Hepatocyte (in vitro differentiated cells): Measurements from ENCODE around the gene EHD2. TPM values are rescaled to one million over a fixed set of nuclear protein-coding genes. Genes with fewer than 3 reads are reported as not detected.
"Not testable (repeated sequence)": the region's sequence is repeated elsewhere in the genome, so short reads cannot be mapped to it uniquely, and the experiment has no call there.

Source experiments
- DNase-seq: peaks from one replicate; pipeline ENCODE4 v3.0.0-alpha.2; 2016; ENCODE audit warnings: low spot score
- H2AFZ ChIP-seq: fragments of 200-600 bp; sonication (generic); 2 replicates; pipeline ENCODE4 v1.6.0; 2016; ENCODE audit warnings: antibody characterized with exemption, mild to moderate bottlenecking
- H3K27ac ChIP-seq: fragments of 200-600 bp; sonication (generic); 2 replicates; pipeline ENCODE4 v1.5.1; 2016; ENCODE audit warnings: mild to moderate bottlenecking
- H3K27me3 ChIP-seq: fragments of 200-600 bp; sonication (generic); 2 replicates; pipeline ENCODE4 v1.6.1; 2016
- H3K36me3 ChIP-seq: fragments of 200-600 bp; sonication (generic); replicated peaks from 2 replicates; pipeline ENCODE4 v1.5.1; 2016; ENCODE audit warnings: low read depth; ENCODE audit not compliant: insufficient read depth
- H3K4me1 ChIP-seq: fragments of 200-600 bp; sonication (generic); 2 replicates; pipeline ENCODE4 v1.5.1; 2016; ENCODE audit warnings: mild to moderate bottlenecking, moderate library complexity; ENCODE audit not compliant: insufficient read depth
- H3K4me2 ChIP-seq: fragments of 200-600 bp; sonication (generic); 2 replicates; pipeline ENCODE4 v1.6.0; 2016
- H3K4me3 ChIP-seq: fragments of 200-600 bp; sonication (generic); 2 replicates; pipeline ENCODE4 v1.5.1; 2016; ENCODE audit warnings: mild to moderate bottlenecking
- H3K79me2 ChIP-seq: fragments of 200-600 bp; sonication (generic); 2 replicates; pipeline ENCODE4 v1.6.0; 2017; ENCODE audit warnings: mild to moderate bottlenecking
- H3K9me2 ChIP-seq: fragments of 200-600 bp; sonication (generic); replicated peaks from 2 replicates; pipeline ENCODE4 v1.6.0; 2017; ENCODE audit warnings: mild to moderate bottlenecking; ENCODE audit not compliant: insufficient read depth
- H3K9me3 ChIP-seq: fragments of 200-600 bp; sonication (generic); 2 replicates; pipeline ENCODE4 v1.5.1; 2016; ENCODE audit warnings: low read depth, mild to moderate bottlenecking
- H4K20me1 ChIP-seq: fragments of 200-600 bp; sonication (generic); 2 replicates; pipeline ENCODE4 v1.6.0; 2016; ENCODE audit warnings: mild to moderate bottlenecking; ENCODE audit not compliant: insufficient read depth, poor library complexity, severe bottlenecking
- EZH2 ChIP-seq: fragments of 200-600 bp; sonication (generic); IDR thresholded peaks from 2 replicates; pipeline ENCODE4 v1.6.1; 2016; ENCODE audit warnings: antibody characterized with exemption, mild to moderate bottlenecking, borderline replicate concordance
- EZH2phosphoT487 ChIP-seq: fragments of 200-600 bp; sonication (generic); IDR thresholded peaks from one replicate; pipeline ENCODE4 v1.6.1; 2018; ENCODE audit warnings: antibody characterized with exemption, mild to moderate bottlenecking, low read depth, moderate library complexity; ENCODE audit not compliant: unreplicated experiment, severe bottlenecking
- WGBS: methylation state at CpG from one replicate; pipeline ENCODE4 v1.1.6; 2016; ENCODE audit warnings: low lambda C conversion rate; ENCODE audit errors: missing lambda C conversion rate; 5-methylcytosine and 5-hydroxymethylcytosine counted together
- polyA plus RNA-seq: library from polyadenylated mRNA; unstranded; fragments of >200 nt; fragmentation: Nextera tagmentation; extraction: Ambion mirVana; gene quantifications from 2 replicates; pipeline ENCODE4 v1.2.1, GENCODE V29; 2016
- total RNA-seq: library from RNA; depleted of rRNA; stranded (reverse); fragments of >200 nt; gene quantifications from 2 replicates; pipeline ENCODE4 v1.2.3, GENCODE V29; 2014
- TF ChIP-seq, protein P1 (sequence below): fragments of 200-600 bp; sonication (generic); IDR thresholded peaks from 2 replicates; pipeline ENCODE4 v1.5.1; 2016; ENCODE audit warnings: antibody characterized with exemption, mild to moderate bottlenecking; ENCODE audit not compliant: poor library complexity

EHD2 gene
- total and polyA plus RNA-seq, 2 experiments from 2014 or later: 20.8 to 120 TPM

DNA sequence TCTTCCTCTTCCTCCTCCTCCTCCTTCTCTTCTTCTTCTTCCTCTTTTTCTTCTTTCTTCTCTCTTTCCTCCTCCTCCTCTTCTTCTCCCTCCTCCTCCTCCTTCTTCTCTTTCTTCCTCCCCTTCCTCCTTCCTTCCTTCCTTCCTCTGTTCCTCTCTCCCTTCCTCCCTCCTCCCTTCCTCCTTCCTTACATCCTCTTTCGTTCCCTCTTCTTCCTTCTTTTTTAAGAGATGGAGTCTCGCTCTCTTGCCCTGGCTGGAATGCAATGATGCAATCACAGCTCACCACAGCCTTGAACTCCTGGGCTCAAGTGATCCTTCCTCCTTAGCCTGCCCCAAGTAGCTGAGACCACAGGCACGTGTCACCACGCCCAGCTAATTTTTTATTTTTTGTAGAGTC lies 13.2 kb downstream of the EHD2 start:
- peaks cover 28% of the 10 kb centered on the region for H3K4me1 ChIP-seq
- no peak for DNase-seq
- H3K4me3 ChIP-seq: no peak overlapping the region
- H3K4me2 ChIP-seq: no peak overlapping the region
- TF ChIP-seq, protein P1, sequence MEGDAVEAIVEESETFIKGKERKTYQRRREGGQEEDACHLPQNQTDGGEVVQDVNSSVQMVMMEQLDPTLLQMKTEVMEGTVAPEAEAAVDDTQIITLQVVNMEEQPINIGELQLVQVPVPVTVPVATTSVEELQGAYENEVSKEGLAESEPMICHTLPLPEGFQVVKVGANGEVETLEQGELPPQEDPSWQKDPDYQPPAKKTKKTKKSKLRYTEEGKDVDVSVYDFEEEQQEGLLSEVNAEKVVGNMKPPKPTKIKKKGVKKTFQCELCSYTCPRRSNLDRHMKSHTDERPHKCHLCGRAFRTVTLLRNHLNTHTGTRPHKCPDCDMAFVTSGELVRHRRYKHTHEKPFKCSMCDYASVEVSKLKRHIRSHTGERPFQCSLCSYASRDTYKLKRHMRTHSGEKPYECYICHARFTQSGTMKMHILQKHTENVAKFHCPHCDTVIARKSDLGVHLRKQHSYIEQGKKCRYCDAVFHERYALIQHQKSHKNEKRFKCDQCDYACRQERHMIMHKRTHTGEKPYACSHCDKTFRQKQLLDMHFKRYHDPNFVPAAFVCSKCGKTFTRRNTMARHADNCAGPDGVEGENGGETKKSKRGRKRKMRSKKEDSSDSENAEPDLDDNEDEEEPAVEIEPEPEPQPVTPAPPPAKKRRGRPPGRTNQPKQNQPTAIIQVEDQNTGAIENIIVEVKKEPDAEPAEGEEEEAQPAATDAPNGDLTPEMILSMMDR: no peak
- no peak for TF ChIP-seq EZH2
- no peak for TF ChIP-seq EZH2phosphoT487
- 82% methylated on average over 4 of the region's 4 CpGs for WGBS
- no peaks in the 10 kb centered on the region for H4K20me1 ChIP-seq
- no peaks in the 10 kb centered on the region for H3K27me3 ChIP-seq
- no peak overlapping the region for H3K27ac ChIP-seq
- no peaks in the 10 kb centered on the region for H3K9me2 ChIP-seq
- H3K36me3 ChIP-seq: no peaks in the 10 kb centered on the region
- peaks cover 8% of the 10 kb centered on the region for H3K79me2 ChIP-seq
- no peaks in the 10 kb centered on the region for H3K9me3 ChIP-seq
- no peak overlapping the region for H2AFZ ChIP-seq

DNA sequence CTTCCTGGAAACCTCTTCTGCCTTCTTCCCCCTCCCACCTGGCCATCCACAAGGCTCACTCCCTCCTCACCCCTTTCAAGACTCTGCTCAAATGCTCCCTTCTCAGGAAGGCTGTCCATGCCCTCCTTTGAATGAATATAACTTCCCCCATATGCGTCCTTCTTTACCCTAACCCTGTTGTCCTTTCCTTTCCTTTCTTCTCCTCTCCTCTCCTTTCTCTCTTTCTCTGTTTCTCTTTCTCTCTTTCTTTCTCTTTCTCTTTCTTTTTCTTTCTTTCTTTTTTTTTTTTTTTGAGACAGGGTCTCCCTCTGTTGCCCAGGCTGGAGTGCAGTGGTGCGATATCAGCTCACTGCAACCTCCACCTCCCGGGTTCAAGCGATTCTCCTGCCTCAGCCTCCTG lies 15.1 kb downstream of the EHD2 start:
- not testable (repeated sequence) for H4K20me1 ChIP-seq, H3K9me2 ChIP-seq, H3K9me3 ChIP-seq, H3K36me3 ChIP-seq, H3K27me3 ChIP-seq, H3K4me2 ChIP-seq, H2AFZ ChIP-seq, H3K79me2 ChIP-seq, H3K4me3 ChIP-seq, DNase-seq
- Histone ChIP-seq H3K27ac (peak overlapping the region; percentile 88), H3K4me1 (peaks cover 24% of the 10 kb centered on the region)
- WGBS: 100% methylated on average over 4 of the region's 4 CpGs

- WGBS: 19% methylated on average over 7 of the region's 9 CpGs
Measured at GRCh38 chr19:47729468-47729798, 16.2 kb downstream of the EHD2 start.

GRCh38 chr19:47729799-47730520 lies 16.7 kb downstream of the EHD2 start:
- Histone ChIP-seq H3K9me2 (no peaks in the 10 kb centered on the region), H3K9me3 (no peaks in the 10 kb centered on the region), H3K36me3 (no peaks in the 10 kb centered on the region), H3K27me3 (no peaks in the 10 kb centered on the region), H3K27ac (peak overlapping the region; percentile 93), H3K4me3 (no peak overlapping the region), H2AFZ (no peak overlapping the region), H3K79me2 (peaks cover 3% of the 10 kb centered on the region), H3K4me1 (peaks cover 17% of the 10 kb centered on the region), H3K4me2 (peak overlapping the region; percentile 74), H4K20me1 (no peaks in the 10 kb centered on the region)
- TF ChIP-seq, protein P1: no peak
- TF ChIP-seq EZH2phosphoT487: no peak
- no peak for TF ChIP-seq EZH2
- DNase-seq: peak; percentile 84
- WGBS: 34% methylated on average over 11 of the region's 30 CpGs

More at GRCh38 chr19:47729468-47729798, 16.2 kb downstream of the EHD2 start:
- Histone ChIP-seq H3K79me2 (peaks cover 4% of the 10 kb centered on the region), H3K9me3 (no peaks in the 10 kb centered on the region), H3K9me2 (no peaks in the 10 kb centered on the region), H4K20me1 (no peaks in the 10 kb centered on the region), H3K36me3 (no peaks in the 10 kb centered on the region), H3K27ac (peak overlapping the region; percentile 93), H3K4me3 (no peak overlapping the region), H3K4me2 (peak overlapping the region; percentile 74), H3K27me3 (no peaks in the 10 kb centered on the region), H2AFZ (no peak overlapping the region), H3K4me1 (peaks cover 17% of the 10 kb centered on the region)
- TF ChIP-seq, protein P1: no peak
- no peak for TF ChIP-seq EZH2
- peak; percentile 87 for DNase-seq
